Activated CD4-positive, CD25-positive, alpha-beta regulatory T cell treated with anti-CD3 and anti-CD28 coated beads, Interleukin-2, amount 50 U/mL, for 24 hours (primary cell): ENCODE measurements around the gene ACOX3.

Experiments used
- ATAC-seq, 2 donors: fragments of 150-1000 bp; cut with Tn5 transposase; one replicate each; pipeline ENCODE4 v1.10.0; 2021; ENCODE audit warnings: mild to moderate bottlenecking in 1 of 2, moderate library complexity in 1 of 2

Gene ACOX3

GRCh38 chr4:8332891-8333331 lies 107.6 kb downstream of the ACOX3 start:
- no peak for ATAC-seq

GRCh38 chr4:8332038-8332857 lies 108.3 kb downstream of the ACOX3 start:
- no peak for ATAC-seq

GRCh38 chr4:8331575-8331955 lies 109.0 kb downstream of the ACOX3 start:
- no peak for ATAC-seq

- ATAC-seq, result no peak
Observed at GRCh38 chr4:8330821-8331574, 109.5 kb downstream of the ACOX3 start.

DNA sequence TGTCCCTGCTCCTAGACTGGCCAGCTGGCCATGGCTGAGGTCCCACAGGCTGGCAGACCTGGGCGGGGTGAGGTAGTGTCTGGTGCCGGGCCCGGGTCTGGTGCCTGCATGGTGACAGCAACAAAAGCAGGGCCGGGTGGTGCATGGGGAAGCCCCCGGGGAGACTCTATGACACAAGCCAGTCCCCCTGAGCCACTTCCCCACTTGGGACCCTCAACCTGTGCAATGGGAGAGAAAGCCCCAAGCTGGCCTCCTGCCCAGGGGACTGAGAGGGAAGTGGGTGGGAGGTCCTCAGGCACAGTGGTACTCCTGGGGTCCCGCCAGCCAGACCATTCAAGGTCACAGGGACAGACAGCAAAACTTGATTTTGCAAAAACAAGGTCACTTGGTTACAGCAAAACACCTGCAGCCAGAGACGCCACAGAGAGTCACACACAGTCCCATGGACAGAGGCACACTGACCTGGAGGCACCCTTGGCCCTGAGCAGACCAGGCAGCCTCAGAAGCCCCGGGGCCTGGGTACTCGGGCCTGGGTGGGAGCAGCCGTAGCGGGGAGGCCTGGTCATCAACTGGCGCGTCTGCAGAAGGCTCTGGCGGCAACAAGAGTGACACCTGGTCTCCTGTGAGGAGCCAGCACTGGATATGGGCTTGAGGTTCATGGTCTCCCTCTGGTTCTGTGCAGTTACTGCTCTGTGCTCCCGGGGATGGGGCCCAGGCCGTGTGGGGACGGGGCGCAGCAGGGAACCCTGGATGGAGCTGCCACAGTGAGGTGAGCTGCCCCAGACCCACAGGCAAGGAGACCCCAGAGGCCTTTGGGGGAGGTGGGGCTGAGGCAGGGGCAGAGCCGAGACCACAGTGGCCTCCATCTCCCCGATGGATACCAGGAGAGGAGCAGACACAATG lies 110.4 kb downstream of the ACOX3 start:
- ATAC-seq, result no peak

DNA sequence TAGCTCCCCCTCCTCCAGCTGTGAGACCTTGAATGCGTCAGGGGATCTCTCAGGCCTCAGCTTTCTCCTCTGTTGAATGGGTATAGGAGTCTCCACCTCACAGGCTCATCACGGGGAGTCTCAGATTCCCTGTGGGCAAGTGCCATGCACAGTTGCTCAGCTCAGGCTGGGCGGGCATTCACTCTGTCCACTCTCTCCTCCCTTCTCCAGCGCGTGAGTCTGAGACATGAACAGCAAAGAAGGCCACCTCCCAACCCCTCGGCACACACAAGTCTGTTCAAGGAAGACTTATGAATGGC lies 111.0 kb downstream of the ACOX3 start:
- ATAC-seq, result no peak

DNA sequence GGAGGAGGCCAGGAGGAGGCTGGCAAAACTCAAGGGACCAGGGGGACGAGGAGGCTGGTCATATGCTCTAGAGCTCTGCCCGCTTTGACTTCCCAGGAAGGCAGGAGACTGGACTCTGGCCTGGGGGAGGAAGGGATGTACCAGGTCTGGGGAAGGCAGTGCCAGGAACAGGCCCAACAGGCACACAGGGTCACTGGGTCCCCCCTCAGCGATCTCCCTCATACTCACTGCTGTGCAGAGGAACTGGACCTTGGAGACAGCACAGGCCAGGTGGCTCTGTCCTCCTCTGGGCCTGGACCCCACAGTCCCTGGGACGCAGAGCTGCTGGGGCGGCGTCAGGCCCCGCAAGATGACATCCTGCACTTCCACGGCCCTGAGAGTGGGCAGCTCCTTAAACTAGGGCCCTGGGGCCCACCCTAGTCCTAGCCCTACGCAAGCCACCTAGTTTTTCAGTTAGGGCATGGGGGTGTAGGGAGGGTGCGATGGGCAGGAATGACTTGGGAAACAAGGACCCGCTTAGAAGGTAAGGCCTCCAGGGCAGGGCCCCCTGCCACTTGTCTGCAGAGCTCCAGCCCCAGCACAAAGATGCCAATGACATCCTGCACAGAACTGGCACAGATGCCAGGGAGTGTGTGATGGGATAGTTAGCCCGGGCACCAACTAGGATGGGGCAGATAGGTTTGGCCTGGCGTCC lies 111.5 kb downstream of the ACOX3 start:
- no peak for ATAC-seq

- no peak for ATAC-seq
Observed at GRCh38 chr4:8328456-8328855, 112.1 kb downstream of the ACOX3 start.

DNA sequence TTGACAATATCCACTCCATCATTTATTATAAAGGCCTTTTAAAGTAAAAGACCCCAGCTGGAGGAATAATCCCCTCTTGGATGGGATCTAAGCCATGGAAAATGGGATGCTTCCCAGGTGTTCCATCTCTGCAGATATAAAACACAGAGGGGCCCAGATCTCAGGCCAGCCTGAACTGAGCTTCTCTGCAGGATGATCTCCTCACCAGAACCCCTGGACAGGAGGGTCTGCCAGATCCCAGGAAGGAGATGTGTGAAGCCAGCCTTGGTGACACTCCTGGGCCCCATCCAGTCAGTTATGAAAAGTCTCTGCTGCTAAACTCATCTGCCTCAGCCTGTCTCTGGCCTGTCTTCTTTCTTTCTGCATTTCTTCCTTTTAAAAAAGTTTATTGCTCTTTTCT lies 114.3 kb downstream of the ACOX3 start:
- ATAC-seq, result no peak

DNA sequence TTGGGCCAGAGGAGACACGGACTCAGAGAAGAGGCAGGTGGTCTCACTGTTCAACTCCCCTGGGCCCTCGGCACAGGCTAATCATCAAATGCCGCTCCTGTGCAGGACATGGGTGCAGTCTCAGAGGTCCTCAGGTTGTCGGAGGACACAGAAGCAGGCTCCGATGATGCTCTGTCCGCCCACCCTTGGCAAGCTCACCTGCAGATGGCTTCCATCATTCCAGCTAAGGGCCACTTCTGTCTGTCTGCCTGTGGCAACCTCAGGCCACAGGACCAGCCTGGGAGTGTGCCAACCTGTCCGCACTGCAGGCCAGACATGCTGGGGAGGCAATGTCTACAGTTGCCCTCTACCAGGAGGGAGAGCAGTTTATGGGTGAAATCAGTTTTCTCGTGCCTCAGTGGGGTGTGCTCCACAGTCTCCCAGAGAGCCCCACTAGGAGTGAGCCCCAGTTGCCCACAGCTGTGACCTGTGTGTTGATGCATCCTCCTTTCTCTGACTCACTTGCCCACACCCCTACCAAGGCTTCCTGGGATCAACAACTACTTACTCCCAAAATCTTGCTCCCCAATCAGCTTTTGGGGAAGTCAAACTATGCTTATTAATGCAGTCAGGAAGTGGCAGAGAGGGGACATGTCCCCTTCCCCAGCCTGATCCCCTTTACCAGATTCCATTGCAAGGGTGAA lies 115.1 kb downstream of the ACOX3 start:
- ATAC-seq, result no peak

DNA sequence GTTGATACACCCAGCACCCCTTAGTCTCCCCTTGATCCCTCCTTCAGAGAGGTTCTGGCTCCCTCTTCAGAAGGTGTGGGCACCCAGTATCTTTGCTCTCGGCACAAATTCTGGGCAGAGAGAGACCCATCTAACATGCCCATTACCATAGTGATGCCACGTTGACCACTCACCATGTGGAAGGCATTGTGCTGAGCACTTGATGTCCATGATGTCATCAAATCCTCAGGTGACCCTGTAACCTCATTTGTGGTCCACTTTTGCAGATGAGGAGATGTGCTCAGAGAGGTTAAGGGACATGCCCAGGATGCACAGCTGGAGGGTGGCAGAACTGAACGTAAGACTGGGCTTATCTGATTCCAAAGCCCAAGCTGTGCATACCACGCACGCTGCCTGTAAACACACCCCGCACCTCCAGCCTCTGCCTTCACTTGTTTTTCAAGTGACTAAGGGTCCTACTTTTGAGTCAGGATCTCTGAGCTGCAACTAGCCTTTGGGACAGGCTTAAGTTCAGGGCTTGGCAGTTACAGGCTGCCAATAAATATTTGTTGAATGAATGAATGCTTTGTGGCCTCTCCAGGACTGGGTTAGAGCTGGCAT lies 115.8 kb downstream of the ACOX3 start:
- no peak for ATAC-seq

GRCh38 chr4:8323947-8324555 lies 116.5 kb downstream of the ACOX3 start:
- ATAC-seq, result no peak

DNA sequence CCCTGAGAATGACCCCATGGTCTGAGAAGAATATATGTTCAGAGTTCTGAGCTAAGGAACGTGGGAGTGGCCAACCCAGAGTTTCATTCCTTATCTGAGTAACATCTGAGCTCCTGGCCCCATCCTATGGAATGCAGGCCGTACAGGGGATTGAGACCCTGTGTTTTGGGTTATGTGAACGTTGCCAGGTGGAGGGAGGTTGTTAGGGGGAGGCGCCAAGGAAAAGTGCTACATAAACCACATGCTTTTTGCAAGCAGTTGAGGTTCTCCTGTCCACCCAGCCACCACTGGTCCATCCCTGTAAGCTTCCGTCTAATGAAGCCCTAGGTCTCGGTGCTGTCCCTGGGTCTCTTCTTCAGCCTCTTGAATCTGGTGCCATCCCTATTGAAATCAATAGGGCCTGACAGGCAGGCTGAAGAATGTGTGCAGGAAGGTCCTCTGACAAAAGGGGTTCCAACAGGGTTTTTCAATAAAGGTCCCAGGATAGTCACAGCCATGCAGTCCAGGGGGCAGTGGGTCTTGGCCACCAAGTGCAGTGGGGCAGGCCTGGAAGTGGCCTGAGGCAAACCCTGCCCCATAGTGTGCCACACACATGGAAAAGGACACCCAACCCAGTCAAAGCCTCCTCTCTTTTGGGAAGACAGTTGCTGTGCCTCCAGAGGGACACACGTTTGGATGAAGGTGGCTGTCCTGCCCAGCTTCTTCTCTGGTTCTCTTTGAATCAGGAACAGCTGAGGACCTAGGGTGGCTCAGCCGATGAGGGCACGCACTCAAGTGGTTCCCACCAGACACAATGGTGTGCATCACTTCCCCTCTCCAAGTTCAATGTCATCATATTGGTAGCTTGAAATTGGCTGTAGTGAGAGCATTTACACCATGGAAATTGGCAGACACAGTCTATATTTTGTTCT lies 117.5 kb downstream of the ACOX3 start:
- no peak for ATAC-seq

DNA sequence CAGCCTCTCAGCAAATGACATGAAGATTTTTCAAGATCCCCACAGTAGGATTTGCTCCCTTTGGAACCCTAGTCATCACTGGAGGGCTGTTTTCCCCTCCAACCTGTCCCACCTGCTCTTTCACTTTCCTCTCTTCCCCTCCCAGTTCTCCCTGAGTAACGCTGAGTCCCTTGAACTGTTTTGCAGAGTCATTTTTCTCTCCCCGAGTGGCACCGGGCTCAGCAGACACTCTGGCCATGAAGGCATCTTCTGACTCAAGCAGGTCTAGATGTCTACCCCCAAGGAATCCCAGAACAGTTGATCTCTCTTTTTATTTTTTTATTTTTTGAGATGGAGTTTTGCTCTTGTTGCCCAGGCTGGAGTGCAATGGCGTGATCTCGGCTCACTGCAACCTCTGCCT lies 118.8 kb downstream of the ACOX3 start:
- ATAC-seq, result no peak

DNA sequence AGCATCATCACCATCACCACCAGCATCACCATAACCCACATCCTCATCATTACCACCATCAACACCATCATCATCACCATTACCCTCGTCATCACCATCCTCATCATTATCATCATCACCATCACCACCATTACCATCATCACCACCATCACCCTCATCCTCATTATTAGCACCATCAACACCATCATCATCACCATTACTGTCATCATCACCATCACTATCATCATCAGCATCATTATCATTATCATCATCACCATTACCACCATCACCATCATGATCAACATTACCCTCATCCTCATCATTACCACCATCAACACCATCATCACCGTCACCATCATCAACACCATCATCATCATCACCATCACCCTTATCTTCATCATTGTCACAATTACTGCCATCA lies 119.3 kb downstream of the ACOX3 start:
- no peak for ATAC-seq

DNA sequence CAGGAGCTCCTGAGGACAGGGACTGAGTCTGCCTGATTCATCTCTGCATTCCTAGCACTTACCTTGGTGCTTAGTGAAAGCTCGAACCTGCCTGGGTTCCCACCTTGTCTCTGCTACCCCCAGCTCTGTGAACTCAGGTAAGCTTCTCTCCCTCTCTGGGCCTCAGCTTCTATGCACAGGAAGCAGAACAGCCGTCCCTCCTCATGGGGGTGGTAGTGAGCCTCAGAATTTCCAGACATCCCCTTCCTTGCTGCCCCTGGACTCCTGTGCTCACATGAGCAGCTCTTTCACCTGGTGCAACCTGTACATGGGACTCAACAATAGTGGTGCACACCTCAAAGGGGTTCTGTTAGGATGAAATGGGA lies 120.2 kb downstream of the ACOX3 start:
- ATAC-seq, result no peak

- no peak for ATAC-seq
Observed at GRCh38 chr4:8319731-8320385, 120.7 kb downstream of the ACOX3 start.

DNA sequence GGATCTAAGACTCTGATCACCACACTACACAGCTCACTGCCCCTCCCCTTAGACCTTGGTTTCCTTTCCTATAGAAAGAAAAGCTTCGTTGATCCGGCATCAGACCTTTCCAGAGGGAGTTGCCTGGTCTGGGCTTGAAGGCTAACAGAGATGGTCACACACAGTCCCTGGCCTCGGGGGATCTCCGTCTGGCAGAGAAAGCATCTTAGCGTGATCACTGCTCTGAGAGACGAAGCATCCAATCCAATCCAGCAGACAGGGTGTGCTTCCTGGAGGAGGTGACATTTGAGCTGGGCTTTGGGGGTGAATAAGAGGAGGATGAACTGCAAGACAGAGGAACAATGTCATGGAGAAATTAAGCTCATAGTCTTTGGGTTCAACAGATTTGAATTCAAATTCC lies 121.5 kb downstream of the ACOX3 start:
- no peak for ATAC-seq

DNA sequence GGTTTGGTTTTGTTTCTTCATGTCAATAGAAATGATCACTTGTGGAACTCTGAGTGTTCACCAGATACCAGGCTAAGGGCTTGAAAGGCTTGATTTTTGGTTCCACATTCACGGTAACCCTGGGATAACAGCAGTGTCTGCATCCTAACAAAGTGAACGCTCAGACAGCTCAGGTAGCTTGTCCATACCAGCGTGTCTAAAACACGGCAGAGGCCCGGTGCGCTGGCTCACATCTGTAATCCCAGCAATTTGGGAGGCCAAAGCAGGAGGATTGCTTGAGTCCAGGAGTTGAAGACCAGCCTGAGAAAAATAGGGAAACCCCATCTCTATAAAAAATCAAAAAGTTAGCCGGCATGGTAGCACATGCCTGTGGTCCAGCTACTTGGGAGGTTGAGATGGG lies 122.0 kb downstream of the ACOX3 start:
- no peak for ATAC-seq

- no peak for ATAC-seq
Observed at GRCh38 chr4:8317474-8317873, 123.0 kb downstream of the ACOX3 start.
